ENCODE results near the gene SP100.

SP100 gene

GRCh38 chr2:230447036-230447435 lies 31.0 kb downstream of the SP100 start:
- no peak for TF ChIP-seq MAX (IDR thresholded peaks at IDR 0.05)
- TF ChIP-seq USF1 (IDR thresholded peaks at IDR 0.05): no peak
- TF ChIP-seq REST (IDR thresholded peaks at IDR 0.05; ENCODE audit: low read depth): no peak
- no peak for TF ChIP-seq RAD21 (IDR thresholded peaks at IDR 0.05; ENCODE audit: low read depth)
- no peak for TF ChIP-seq YY1 (IDR thresholded peaks at IDR 0.05; ENCODE audit: low read depth)
- no peak for TF ChIP-seq EP300 (IDR thresholded peaks at IDR 0.05; ENCODE audit: borderline replicate concordance)
- no peak for TF ChIP-seq CEBPB (IDR thresholded peaks at IDR 0.05)
- no peak for TF ChIP-seq CREB1 (IDR thresholded peaks at IDR 0.05; ENCODE audit: low read depth)
- no peak for TF ChIP-seq TCF12 (IDR thresholded peaks at IDR 0.05; ENCODE audit: low read depth)
- no peak for TF ChIP-seq EGR1 (IDR thresholded peaks at IDR 0.05)
- no peak for TF ChIP-seq ZBTB7A (IDR thresholded peaks at IDR 0.05; ENCODE audit: low read depth)
- TF ChIP-seq TAF1 (IDR thresholded peaks at IDR 0.05; ENCODE audit: low read depth): no peak
- TF ChIP-seq NFIC (IDR thresholded peaks at IDR 0.05): no peak
- no peak for TF ChIP-seq FOXM1 (IDR thresholded peaks at IDR 0.05; ENCODE audit: borderline replicate concordance, low read depth)
- TF ChIP-seq TEAD4 (IDR thresholded peaks at IDR 0.05): no peak

- TF ChIP-seq EGR1 (IDR thresholded peaks at IDR 0.05): no peak
Measured at GRCh38 chr2:230447455-230448451, 31.8 kb downstream of the SP100 start.

GRCh38 chr2:230449901-230450467 lies 34.0 kb downstream of the SP100 start:
- TF ChIP-seq RAD21 (IDR thresholded peaks at IDR 0.05; ENCODE audit: low read depth): no peak
- no peak for TF ChIP-seq NFIC (IDR thresholded peaks at IDR 0.05)
- no peak for TF ChIP-seq CREB1 (IDR thresholded peaks at IDR 0.05; ENCODE audit: low read depth)
- TF ChIP-seq USF1 (IDR thresholded peaks at IDR 0.05): no peak
- TF ChIP-seq TCF12 (IDR thresholded peaks at IDR 0.05; ENCODE audit: low read depth): no peak
- TF ChIP-seq REST (IDR thresholded peaks at IDR 0.05; ENCODE audit: low read depth): no peak
- no peak for TF ChIP-seq YY1 (IDR thresholded peaks at IDR 0.05; ENCODE audit: low read depth)
- no peak for TF ChIP-seq ZBTB7A (IDR thresholded peaks at IDR 0.05; ENCODE audit: low read depth)
- no peak for TF ChIP-seq MAX (IDR thresholded peaks at IDR 0.05)
- TF ChIP-seq TAF1 (IDR thresholded peaks at IDR 0.05; ENCODE audit: low read depth): no peak
- no peak for TF ChIP-seq TEAD4 (IDR thresholded peaks at IDR 0.05)

GRCh38 chr2:230453006-230453405 lies 37.0 kb downstream of the SP100 start:
- TF ChIP-seq EGR1 (IDR thresholded peaks at IDR 0.05) (no peak), YY1 (IDR thresholded peaks at IDR 0.05; ENCODE audit: low read depth) (no peak), CREB1 (IDR thresholded peaks at IDR 0.05; ENCODE audit: low read depth) (no peak), FOXM1 (IDR thresholded peaks at IDR 0.05; ENCODE audit: borderline replicate concordance, low read depth) (no peak), EP300 (IDR thresholded peaks at IDR 0.05; ENCODE audit: borderline replicate concordance) (no peak), CEBPB (IDR thresholded peaks at IDR 0.05) (no peak), USF1 (IDR thresholded peaks at IDR 0.05) (no peak), TAF1 (IDR thresholded peaks at IDR 0.05; ENCODE audit: low read depth) (no peak), ZBTB7A (IDR thresholded peaks at IDR 0.05; ENCODE audit: low read depth) (no peak)

- TF ChIP-seq YY1 (IDR thresholded peaks at IDR 0.05; ENCODE audit: low read depth) (no peak), TCF12 (IDR thresholded peaks at IDR 0.05; ENCODE audit: low read depth) (no peak), EGR1 (IDR thresholded peaks at IDR 0.05) (no peak), NFIC (IDR thresholded peaks at IDR 0.05) (no peak), CREB1 (IDR thresholded peaks at IDR 0.05; ENCODE audit: low read depth) (no peak), FOXM1 (IDR thresholded peaks at IDR 0.05; ENCODE audit: borderline replicate concordance, low read depth) (no peak), REST (IDR thresholded peaks at IDR 0.05; ENCODE audit: low read depth) (no peak), CEBPB (IDR thresholded peaks at IDR 0.05) (no peak), USF1 (IDR thresholded peaks at IDR 0.05) (no peak), EP300 (IDR thresholded peaks at IDR 0.05; ENCODE audit: borderline replicate concordance) (no peak), RAD21 (IDR thresholded peaks at IDR 0.05; ENCODE audit: low read depth) (no peak)
Measured at GRCh38 chr2:230455005-230455684, 39.1 kb downstream of the SP100 start.

All from Ishikawa (cell line).